Suprapubic skin (tissue), 4 donors: ENCODE results near the gene CSNK1G2.

ENCODE experiments used
- CTCF ChIP-seq, 2 donors: fragments of 200-600 bp in 1 of 2; fragments of 450-650 bp in 1 of 2; sonication (generic) in 1 of 2; IDR thresholded peaks; one replicate each; pipeline ENCODE4 v1.5.1; 2016 to 2019; ENCODE audit warnings: antibody characterized with exemption in 2 of 2, mild to moderate bottlenecking in 1 of 2, moderate library complexity in 1 of 2
- EP300 ChIP-seq: sonication (generic); formaldehyde crosslinking; IDR thresholded peaks from one replicate; pipeline ENCODE4 v1.6.1; 2017; ENCODE audit warnings: antibody characterized with exemption
- POLR2A ChIP-seq, 2 donors: fragments of 450-650 bp; IDR thresholded peaks; one replicate each; pipeline ENCODE4 v1.6.1; 2017; ENCODE audit warnings: antibody characterized with exemption in 2 of 2, mild to moderate bottlenecking in 2 of 2, moderate library complexity in 2 of 2
- POLR2AphosphoS5 ChIP-seq, 3 donors: sonication (generic); formaldehyde crosslinking; IDR thresholded peaks; one replicate each; pipeline ENCODE4 v1.6.1; 2017; ENCODE audit warnings: antibody characterized with exemption in 3 of 3

- TF ChIP-seq POLR2A (IDR thresholded peaks at IDR 0.05) (no peak), CTCF (IDR thresholded peaks at IDR 0.05) (no peak), EP300 (no peak), POLR2AphosphoS5 (IDR thresholded peaks at IDR 0.05) (no peak)
These were observed 32.7 kb upstream of the CSNK1G2 start for GRCh38 chr19:1908364-1908678.
